ENCODE data around the gene MEOX1.
"Not testable (repeated sequence)": the region's sequence is repeated elsewhere in the genome, so short reads cannot be mapped to it uniquely, and the experiment has no call there.

MEOX1 gene

GRCh38 chr17:43615330-43616028, 46.2 kb downstream of the MEOX1 start:
- no peak for DNase-seq

DNA sequence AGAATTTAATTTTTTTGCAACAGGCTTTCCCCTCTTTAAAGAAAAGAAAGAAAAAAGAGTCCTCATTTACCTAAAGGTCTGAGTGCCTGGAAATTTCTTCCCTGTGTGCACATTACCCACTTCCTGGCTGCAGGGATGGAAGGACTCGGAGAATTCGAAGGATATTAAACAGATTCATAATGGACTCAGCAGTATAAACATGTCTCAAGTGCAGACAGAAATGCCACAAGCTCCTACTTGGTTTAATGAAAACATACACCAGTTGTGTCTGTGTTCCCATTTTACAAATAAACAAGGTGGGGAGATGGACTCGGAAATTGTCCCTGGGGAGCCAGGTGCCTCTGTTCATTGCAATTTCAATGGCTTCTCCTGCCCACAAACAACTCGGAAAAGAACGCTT, 47.2 kb downstream of the MEOX1 start:
- no peak for DNase-seq

DNA sequence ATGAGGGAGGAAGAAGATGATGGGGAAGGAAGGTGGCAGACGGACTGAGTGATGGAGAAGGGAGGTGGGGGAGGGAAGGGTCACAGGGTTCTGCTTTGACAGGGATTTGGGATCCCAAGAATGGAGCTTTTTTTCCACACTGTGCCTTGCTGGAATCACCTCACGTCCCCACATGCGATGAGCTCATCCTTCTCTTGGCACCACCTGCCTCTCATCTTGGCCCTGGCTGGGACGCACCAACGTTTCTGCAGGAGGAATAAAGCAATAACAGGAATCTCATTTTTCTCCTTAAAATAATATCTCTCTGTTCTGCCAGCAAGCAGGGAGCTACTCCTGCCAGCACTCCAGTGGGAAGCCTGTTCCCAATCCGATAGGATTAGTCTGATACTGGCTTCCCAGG, 47.8 kb downstream of the MEOX1 start:
- no peak for DNase-seq

DNA sequence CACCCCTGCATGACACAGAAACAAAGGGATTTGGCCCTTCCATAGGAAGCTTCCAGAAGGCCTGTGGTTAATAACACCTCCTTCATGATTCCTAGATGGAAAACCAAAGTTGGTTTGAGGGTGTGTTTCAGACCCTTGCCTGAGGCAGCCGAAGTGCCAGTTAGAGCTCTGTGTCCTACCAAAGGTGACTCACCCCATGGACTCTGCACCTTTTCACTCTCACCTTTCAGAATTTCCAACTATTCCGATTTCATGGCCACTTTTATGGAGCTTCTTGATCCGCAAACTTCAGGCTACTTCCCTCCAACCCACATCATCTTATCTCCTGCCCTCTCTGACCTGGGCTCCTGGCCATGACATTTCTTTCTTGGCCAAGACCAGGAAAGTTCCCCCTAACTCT, 49.2 kb downstream of the MEOX1 start:
- no peak for DNase-seq

- no peak for DNase-seq
Observed at GRCh38 chr17:43611230-43611969, 50.3 kb downstream of the MEOX1 start.

- DNase-seq = no peak
Observed at GRCh38 chr17:43609613-43610385, 51.9 kb downstream of the MEOX1 start.

DNA sequence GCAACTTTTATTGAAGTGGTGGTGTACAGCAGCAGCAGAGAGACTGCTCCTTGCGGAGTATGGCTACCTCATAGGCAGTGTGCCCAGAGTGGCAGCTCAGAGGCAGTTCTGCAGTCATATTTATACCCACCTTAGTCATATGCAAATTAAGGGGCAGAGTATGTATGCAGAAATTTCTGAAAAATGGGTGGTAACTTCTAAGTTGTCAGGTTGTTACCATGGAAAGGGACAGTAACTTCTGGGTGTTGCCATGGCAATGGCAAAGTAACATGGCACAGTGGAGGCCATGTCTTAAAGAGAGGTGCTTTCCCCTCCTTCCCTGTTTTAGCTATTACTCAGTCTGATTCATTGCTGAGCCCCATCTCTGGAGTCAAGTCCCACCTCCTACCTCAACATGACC, 53.4 kb downstream of the MEOX1 start:
- no peak for DNase-seq

DNA sequence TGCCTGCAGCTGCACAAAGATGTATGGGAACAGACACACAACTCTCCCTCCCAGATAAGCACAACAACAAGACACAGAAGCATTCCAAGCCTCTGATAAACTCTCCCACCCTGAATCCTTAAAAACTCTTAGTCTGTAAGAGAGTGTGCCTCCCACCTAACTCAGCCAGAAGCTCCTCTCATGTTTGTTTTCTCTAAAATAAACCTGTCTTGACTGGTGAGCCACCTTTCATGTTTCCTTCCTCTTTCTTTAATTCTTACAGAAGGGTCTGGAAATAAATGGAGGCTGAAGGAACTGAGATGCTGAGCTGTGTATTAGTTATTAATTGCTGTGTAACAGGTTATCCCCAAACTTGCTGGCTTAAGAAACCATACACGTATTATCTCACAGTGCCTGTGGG, 57.2 kb downstream of the MEOX1 start:
- DNase-seq = no peak

GRCh38 chr17:43603321-43603720, 58.4 kb downstream of the MEOX1 start:
- no peak for DNase-seq

GRCh38 chr17:43602556-43602955, 59.2 kb downstream of the MEOX1 start:
- DNase-seq = not testable (repeated sequence)

GRCh38 chr17:43601280-43602039, 60.3 kb downstream of the MEOX1 start:
- DNase-seq = no peak

DNA sequence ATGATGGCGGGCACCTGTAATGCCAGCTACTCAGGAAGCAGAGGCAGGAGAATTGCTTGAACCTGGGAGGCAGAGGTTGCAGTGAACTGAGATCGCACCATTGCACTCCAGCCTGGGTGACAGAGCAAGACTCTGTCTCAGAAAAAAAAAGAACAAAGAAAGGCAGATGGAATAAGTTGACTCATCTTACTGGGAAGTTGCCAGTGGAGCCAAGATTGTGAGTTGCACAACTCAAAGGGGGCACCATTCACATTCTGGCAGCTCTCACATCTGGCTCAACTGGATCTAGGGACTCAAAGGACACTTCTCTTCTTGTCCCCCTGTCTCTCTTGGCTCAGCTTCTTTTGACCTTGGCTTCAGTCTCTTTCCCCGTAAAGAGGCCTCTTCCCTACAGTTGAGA, 61.9 kb downstream of the MEOX1 start:
- no peak for DNase-seq

GRCh38 chr17:43599046-43599395, 62.7 kb downstream of the MEOX1 start:
- no peak for DNase-seq

GRCh38 chr17:43598357-43599045, 63.2 kb downstream of the MEOX1 start:
- no peak for DNase-seq

- DNase-seq = peak; percentile 91
Observed at GRCh38 chr17:43597624-43598356, 63.9 kb downstream of the MEOX1 start.

DNA sequence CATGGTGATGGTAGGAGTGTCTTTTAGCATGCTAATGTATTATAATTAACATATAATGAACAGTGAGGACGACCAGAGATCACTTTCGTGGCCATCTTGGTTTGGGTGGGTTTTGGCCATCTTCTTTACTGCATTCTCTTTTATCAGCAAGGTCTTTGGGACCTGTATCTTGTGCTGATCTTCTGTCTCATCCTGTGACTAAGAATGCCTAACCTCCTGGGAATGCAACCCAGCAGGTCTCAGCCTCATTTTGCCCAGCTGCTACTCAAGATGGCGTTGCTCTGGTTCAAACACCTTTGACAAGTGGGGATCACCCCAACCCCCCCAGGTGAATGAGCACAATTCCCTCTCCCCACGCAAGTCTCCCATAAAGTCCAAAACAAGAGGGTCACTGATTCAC, 66.3 kb downstream of the MEOX1 start:
- no peak for DNase-seq

DNA sequence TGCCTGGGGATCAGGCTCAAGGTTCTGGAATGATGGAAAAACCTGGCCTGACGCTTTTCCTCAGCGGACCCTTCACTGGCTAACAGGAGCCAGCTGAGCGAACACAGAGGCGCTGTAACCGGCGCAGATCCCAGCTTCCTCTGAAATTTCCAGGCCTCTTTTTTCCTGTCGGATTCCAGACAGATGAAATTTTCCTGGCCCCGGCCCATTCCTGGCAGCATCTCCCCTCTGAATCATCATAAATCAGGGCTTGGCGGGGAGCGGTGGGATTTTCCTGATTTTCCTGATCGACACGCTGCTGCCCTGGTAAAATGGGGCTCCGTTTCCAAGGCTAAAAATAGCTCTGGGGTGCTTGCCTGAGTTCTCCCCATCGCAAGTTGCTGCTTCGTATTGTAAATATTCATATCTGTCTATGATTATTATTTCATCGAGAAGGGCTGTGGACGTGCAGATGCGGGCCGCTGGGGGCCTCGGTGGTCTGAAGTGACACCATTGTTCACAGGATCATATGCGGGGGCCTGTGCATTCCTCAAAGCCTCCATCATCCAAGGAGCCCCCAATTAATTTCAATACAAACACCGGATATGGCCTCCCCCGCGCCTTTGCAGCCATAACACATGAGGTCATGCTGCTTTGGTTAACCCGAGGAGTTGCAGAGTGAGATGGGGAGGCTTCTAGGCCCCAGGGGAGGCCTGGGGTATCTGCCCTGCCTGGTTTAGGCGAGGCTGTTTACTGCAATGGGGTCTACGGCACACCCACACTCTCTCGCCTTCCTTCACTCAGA, 69.8 kb downstream of the MEOX1 start:
- DNase-seq = no peak

- DNase-seq = no peak
Observed at GRCh38 chr17:43591001-43591400, 70.7 kb downstream of the MEOX1 start.

Measured in NCI-H524 treated with DMSO at 0.1 percent for 48 hours (cell line).